T follicular helper cell (primary cell): ENCODE results near the gene CLEC16A.

Source experiments
- DNase-seq: peaks from one replicate; pipeline ENCODE4 v3.0.0-alpha.2; 2020; ENCODE audit warnings: low read depth

Gene CLEC16A

DNA sequence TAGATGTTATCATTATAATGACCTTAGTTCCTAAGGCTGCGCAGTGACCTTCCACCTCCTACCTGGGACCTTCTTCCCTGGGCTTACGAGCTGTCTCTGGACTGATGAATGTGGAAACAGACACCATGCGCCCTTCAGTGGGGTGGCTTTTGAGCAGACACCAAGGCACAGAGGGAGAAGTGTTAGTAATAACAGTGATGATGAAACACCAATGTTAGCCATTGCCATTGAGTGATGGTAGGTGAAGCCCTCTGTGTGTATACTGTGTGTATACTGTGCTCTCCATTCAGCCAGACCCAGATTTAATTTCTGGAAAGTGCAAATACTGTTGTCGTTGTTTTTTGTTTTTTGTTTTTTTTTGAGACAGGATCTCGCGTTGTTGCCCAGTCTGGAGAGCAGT lies 44.5 kb downstream of the CLEC16A start:
- no peak for DNase-seq

DNA sequence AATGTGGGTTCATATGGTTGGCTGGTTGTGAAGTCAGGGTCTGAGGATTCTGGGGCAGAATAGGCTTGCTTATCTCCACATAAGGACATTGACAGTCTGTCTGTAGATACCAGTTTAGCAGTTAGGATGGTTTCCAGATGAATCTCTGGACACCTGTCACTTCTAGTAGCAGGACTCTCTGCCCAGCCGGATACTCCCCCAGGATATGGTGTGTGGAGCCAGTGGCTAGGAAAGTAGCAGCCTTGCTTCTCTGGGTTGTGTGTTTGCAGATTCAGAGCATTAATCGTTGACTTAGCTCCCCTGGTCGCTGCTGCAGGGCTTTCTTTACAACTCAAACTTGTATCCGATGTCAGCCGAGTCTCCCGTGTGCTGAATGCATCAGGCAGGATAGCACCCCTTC lies 45.2 kb downstream of the CLEC16A start:
- no peak for DNase-seq

DNA sequence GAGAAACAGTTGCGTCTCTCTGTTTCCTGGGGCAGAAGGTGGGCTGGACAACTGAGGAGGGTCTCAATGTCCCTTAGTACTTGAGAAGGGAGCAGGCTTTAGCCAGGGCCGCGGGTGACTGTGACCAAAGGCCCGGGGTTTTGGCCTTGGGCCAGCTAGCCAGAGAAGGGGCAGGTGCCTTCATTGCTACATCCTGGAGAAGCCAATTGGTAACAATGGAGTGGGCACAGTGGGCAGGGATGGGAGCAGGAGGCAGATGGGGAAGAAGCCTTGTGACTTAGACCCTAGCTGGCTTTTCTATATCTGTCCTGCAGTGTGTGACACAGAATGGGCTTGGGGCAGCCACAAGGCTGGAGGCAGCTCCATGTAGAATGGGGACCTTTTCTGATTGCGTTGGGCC lies 46.0 kb downstream of the CLEC16A start:
- DNase-seq, result no peak

DNA sequence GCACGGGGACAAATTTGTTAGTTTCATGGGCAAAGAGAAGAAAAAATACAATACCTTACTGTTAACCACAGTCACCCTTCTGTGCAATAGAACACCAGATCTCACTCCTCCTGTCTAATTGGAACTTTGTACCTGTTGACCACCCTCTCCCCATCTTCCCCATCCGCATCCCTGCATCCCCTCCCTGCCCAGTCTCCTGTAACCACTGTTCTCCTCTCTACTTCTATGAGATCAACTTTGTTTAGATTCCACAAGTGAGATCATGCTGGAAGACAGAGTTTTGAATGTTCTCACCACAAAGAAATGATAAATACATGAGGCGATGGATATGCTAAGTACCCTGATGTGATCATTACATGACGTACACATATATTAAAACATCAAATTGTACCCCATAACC lies 47.7 kb downstream of the CLEC16A start:
- DNase-seq, result no peak

DNA sequence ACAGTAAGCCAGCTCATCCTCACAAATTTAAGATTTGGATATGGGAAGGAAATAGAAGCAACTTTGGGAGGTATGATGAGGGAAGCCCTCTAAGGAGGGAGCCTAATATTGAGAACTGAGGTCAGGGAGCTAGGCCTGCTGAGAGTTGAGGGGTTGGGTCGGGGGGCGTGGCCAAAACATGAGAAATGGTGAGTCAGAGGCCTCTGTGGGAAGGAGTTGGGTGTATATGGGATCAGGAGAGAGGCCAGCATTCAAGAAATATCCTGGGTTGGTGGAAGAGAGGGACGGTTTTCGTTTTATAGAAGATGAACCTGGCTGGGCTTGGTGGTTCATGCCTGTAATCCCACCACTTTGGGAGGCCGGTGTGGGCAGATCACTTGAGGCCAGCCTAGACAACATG lies 48.4 kb downstream of the CLEC16A start:
- no peak for DNase-seq

DNA sequence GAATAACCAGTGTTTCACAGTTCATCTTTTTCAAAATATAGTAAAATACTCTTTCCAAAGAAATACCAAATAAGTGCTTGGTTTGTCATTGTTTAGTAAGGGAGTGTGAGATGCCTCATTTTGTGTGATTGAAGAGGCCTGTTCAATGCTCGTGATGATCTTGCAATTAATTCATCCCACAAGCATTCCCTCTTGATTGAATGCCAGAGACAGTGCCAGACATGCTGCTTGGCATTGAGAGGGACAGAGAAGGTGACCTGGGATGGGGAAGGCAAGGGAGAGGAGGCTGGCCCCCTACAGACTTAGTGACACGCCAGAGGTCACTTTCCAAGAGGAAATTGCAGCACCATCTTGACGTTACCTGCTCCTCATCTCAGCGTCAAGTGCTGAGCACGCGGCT lies 49.3 kb downstream of the CLEC16A start:
- no peak for DNase-seq

DNA sequence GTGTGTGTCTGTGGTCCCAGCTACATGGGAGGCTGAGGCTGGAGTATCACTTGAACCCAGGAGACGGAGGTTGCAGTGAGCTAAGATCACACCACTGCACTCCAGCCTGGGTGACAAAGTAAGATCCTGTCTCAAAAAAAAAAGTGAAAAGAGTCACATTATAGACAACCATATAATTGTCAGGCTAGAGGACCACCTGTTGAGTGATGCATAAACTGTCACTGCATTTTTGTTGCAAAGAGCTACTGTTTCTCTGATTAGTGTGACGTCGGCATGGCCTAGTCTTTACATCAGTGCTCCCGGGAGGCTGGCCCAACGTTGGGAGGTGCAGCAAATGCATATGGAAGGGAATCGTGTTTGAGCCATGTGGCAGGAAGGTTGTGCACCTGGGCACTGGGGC lies 50.2 kb downstream of the CLEC16A start:
- DNase-seq, result no peak

DNA sequence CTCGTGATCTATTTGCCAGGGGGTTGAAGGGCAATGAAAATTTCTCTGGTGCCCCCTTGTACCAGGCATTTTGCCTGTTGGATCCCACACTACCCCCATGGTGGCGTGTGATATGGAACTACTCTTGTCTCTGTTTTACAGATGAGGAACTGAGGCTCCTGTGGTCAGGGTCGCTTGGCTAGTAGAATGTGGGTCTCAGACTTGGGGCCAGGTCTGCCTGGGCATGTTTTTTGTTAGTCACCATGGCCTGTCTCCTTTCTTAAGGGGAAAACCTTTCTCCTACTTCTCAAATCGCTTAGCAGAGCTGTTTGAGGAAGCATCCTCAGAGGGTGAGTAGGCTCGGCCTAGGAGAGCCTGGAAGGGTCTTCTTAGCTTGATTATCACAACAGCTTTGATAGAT lies 51.2 kb downstream of the CLEC16A start:
- DNase-seq, result no peak

DNA sequence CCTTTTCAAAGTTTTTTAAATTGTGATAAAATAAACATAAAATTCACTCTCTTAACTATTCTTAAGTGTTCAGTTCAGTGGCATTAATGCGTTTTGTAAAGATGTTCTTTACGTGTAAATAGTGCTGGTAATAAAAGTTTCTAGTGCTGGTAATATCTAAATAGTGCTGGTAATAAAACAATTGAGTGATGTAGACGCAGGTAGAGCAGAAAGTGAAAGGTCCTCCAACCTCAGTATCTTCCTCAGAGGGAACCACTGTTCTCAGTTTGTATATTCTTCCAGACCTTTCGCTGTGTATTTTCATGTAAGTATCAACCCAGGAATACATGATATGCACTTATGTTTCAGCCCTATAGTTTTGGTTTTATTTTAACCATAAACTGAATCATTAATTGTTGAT lies 53.1 kb downstream of the CLEC16A start:
- no peak for DNase-seq

DNA sequence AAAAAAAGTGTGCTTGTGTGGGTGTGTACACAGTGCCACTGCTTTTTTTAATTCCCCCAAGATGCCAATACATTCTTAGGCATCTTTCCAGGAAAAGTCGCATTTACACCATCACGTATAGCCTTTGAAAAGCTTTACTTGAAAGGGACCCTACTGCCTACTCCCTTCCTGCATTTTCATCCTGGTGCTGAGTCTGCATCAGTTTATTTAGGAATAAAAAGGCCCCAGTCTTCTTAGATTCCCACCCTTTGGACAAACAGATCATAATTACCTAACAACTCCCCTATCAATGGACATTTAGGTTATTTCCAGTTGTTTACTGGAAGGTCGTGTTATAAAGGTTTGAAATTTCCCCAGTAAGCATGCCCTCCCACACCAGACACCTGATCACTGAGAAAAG lies 54.9 kb downstream of the CLEC16A start:
- DNase-seq, result no peak

DNA sequence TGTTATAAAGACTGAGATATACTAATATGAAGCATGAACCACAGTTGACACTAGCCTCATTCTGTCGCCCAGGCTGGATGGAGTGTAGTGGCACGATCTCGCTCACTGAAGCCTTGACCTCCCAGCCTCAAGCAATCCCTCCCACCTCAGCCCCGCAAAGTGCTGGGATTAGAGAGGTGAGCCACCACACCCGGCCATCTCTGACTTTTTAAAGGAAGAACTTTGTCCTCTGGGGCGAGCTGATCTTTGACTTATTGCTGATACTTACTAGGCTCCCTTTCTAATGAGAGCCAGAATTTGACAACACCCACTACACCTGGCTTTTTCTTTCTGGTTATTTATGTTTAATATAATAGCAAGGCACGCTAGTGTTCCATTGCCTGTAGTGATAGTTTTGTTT lies 57.2 kb downstream of the CLEC16A start:
- DNase-seq, result no peak

DNA sequence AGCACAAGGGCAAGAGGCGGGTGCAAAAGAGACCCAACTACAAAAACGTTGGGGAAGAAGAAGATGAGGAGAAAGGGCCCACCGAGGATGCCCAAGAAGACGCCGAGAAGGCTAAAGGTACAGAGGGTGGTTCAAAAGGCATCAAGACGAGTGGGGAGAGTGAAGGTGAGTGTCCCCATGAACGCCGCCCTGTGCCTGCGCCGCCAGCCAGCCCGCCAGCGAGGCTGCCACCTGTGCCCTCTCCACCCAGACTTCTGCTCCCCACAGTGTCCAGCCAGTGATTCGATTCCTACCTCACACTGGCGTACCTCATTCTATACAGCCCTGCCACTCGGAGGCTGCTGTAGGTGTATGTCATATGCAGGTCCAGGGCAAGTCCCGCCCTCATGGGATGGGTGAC lies 58.8 kb downstream of the CLEC16A start:
- DNase-seq, result no peak

DNA sequence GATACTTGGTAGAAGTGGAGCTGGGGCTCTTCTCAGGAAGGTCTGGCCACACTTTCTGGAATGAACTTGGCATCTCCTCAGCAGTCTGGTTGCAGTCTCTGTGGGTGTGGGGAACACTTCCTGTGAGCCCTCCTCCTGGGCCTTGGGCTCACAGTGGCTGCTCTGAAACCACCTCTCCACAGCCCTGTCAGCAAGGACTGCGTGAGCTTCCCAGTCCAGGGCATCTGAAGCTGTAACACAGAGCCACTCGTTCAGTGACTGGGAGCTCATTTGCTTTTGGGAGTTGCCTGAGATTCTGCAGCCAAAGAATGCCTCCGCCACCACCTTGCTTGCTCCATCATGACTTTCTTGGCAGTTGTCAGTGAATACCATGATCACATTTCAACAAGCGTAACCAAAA lies 60.0 kb downstream of the CLEC16A start:
- no peak for DNase-seq

DNA sequence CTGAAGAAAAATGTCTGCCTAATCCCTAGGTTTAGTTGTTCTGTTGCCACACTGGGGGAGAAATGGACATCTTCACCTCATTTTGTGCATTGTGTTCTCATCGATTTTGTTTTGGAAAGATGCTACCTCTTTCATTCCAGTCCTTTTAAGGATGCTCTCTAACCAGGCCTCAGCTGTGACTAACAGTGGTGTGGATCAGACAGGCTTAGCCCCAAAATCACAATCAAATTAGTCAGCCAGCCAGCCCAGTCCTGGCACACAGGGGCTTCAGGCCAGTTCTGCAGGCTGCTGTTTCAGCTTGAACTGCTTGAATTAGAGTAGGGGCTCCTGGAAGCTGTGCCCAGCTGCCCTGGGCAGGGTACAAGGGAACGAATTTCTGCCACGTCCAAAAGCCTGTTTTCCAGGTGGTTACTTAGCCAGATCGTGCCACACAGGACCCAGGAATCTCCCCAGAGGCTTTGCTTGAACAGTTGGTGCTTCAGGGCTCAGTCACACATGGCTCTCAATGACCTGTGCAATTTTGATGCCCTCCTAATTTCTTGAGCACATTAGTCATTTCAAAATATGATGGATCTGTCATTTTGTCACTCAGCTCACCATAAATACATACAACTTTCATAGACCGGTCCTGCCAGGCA lies 60.7 kb downstream of the CLEC16A start:
- no peak for DNase-seq

DNA sequence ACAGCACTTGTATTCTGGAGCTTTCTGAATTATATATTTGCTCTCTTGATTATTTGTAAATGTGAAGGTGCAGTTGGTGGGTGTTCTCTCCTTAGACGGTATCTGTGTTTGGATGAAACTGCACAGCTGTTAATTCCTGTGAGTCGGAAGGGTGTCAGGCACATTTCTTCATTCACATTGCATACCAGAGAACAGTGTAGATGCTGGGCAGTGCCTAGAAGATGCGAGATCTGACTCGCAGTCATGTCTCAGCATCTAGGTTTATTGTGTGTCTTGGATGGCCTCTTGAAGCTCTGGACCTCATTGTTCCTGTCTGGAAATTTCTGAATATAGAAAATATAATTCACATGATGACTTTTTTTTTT lies 61.2 kb downstream of the CLEC16A start:
- DNase-seq, result no peak

DNA sequence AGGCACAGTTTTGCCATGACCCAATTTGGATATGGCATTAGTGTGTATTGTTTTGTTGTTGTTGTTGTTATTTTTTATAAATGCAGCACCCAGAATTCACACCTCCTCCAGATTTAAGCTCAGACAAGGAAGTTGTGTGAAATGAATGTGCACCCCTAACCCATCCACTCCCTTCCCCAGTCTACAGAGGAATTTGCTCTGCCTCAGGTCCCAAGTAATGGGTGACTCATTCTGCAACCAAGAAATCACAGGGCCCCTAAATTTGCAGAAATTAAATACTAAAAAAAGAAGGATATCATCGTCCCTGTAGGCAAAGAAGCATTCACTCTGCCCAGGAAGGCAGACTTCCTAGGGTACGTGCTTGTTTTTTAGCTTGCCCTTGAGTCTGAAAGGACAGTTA lies 62.3 kb downstream of the CLEC16A start:
- DNase-seq, result no peak

DNA sequence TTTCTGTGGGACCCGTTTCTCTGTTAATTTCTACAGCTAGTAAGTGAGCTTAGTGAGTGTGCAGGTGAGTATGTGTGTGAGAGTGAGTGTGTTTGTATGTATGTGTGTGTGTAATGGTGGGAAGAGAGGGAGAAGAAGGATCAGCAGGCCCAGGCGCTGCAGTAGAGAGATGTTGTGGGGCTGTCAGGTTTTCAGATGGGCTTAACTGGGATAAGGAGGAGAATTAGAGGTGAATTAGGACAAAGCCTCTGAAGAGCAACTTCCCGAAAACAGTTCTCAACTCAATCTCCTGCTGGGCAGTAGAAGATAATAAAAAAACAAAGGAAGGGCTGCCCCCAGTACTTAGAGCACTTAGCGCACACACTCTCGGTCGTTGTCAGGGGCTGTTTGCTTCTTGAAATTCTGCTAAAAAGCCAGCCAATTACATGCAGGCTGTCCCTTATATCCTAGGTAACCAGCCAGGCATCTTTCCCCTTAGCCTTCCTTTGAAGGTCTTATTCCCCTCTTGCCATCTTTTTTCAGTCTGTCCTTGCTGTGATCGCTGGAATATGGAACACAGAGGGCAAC lies 63.4 kb downstream of the CLEC16A start:
- no peak for DNase-seq

DNA sequence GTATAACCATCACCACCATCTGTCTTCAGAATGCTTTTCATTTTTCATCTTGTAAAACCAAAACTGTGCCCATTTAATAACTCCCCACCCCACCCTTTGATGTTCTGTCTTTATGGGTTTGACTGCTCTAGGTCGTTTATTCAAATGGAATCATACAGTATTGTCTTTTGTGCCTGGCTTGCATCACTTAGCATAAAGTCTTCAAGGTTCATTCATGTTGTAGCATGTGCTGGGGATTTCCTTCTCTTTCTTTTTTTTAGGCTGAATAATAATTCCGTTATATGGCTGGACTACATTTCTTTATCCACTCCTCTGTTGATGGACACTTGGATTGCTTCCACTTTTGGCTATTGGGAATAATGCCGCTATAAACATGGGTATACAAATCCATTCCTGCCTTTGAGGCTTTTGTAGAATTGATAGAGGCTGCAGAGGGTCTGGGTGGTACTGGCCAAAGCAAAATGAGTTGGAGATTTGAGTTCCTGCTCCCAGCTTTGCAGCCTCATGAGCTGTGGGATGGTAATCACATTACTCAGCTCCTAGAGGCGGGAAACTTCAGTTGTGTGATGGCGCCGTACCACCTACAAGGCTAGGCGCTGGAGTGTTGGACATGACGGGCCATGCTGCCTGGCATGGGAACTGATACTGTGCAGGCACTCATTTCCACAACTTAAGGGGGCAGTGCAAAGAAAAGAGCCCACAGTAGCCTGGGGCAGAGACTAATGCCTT lies 64.8 kb downstream of the CLEC16A start:
- no peak for DNase-seq

DNA sequence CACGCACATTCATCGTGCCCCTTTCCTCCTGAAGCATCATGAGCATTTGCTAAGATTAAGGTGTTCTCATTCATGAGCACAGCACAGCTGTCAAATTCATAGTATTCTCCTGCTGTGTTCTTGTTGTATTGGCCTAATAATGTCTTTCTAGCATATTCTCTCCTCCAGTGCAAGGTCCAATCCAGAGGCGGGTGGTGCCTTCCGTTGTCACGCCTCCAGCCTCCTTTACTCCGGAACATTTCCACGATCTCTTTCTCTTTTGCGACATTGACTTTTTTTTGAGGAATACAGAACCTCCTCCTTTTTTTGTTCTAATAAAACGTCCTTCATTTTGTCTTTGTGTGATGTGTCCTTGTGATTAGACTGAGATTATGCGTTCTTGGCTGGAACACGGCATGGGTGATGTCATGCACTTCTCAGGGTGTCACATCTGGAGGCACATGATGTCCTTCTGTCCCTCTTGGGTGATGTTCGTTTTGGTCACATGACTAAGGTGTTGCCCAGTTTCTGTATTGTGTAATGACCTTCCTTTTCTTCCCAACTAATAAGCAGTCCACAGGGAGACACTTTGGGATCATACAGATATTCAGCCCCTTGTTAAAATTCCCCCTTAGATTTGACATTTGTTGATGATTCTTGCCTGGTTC lies 66.3 kb downstream of the CLEC16A start:
- no peak for DNase-seq

DNA sequence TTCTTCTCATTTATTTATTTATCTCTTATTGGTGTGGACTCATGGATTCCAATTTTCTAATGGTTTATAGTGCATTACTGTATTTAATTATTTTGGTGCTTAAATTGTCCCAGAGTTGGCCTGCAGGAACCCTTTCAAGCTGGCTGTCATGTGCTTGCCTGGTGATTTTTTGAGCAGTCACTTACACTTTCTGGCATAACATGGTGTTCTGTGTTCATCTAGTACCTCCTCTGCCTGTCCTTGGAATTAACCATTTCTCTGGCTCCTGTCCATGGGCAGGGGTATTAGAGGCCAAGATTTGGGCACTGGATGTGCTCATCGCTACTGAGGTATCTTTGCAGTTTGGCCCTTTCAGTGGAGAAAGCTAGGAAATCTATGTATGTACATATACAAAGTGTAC lies 67.0 kb downstream of the CLEC16A start:
- no peak for DNase-seq

DNA sequence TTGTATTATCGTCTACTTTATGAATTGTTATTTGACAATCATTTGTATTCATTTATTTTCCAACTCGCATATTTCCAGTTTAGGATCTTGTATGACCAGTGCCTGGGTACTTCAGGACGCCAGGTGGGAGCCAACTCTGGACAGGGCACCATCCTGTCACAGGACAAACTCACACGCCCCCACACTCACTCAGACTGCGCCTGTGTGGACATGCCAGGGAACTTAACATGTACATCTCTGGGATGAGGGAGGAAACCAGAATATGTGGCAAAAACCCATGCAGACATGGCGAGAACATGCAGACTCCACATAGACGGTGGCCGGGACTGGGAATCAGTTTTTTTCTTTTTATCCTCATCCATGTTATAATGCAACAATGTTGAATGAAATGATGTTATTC lies 68.5 kb downstream of the CLEC16A start:
- DNase-seq, result no peak

DNA sequence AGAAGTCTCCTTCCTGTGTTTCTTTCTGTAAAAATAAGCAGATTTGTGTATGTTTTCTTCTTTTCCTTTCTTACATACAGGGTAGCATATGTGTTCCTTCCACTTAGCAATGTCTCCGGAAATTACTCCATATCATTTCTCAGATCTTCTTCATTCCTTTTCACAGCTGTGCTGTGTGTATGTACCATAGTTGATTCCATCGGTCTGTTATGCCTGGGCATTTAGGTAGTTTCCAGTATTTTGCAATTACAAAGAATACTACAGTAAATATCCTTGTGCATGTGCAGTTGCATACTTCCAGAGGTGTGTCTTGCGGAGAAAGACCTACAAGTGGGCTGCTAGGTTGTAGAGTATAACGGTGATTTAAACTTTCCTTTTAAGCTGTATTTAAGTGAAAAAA lies 69.8 kb downstream of the CLEC16A start:
- no peak for DNase-seq

DNA sequence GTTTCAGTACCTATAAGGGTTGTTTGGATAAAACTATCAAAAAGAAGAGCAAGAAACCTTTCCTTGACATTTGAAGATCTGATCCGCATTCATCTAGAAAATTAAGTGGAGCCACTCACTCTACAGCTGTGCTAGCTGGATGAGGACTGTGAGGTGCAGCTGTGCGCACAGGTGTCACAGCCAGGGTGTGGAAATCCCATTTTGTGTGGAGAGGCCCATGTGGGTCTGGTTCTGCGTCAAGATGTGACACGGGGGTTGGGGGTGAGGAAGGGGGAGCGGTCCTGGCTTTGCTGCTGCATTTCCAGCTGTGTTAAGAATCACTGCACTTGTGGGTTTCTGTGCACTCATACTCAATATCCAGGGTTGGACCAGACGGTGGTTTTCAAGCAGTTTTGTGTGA lies 70.7 kb downstream of the CLEC16A start:
- DNase-seq, result no peak
